Nephron progenitor cell (in vitro differentiated cells): ENCODE results near the gene CCDC82.
A peak's percentile ranks its signal among the peaks of the same experiment; 100 is the strongest.

Experiments used
- DNase-seq: peaks from one replicate; pipeline ENCODE4 v3.0.0; 2021
- H3K27ac Mint-ChIP-seq: 2 replicates; pipeline ENCODE4 v1.8.0; 2021; ENCODE audit warnings: mild to moderate bottlenecking, moderate library complexity, mixed read lengths
- H3K27me3 Mint-ChIP-seq: 2 replicates; pipeline ENCODE4 v1.8.0; 2021; ENCODE audit warnings: mild to moderate bottlenecking, low read depth, mixed read lengths; ENCODE audit not compliant: poor library complexity
- H3K36me3 Mint-ChIP-seq: 2 replicates; pipeline ENCODE4 v1.8.0; 2021; ENCODE audit warnings: low read depth, mixed read lengths
- H3K4me1 Mint-ChIP-seq: 2 replicates; pipeline ENCODE4 v1.8.0; 2021; ENCODE audit warnings: mixed read lengths
- H3K4me3 Mint-ChIP-seq: 2 replicates; pipeline ENCODE4 v1.8.0; 2021; ENCODE audit warnings: mild to moderate bottlenecking, moderate library complexity, mixed read lengths
- H3K9me3 Mint-ChIP-seq: 2 replicates; pipeline ENCODE4 v1.8.0; 2021; ENCODE audit warnings: mild to moderate bottlenecking, moderate library complexity, mixed read lengths
- TF ChIP-seq, protein P1 (sequence below): fragments of 200-600 bp; sonication (generic); IDR thresholded peaks from 2 replicates; pipeline ENCODE4 v1.5.0; 2021; ENCODE audit warnings: antibody characterized with exemption

CCDC82 gene

DNA sequence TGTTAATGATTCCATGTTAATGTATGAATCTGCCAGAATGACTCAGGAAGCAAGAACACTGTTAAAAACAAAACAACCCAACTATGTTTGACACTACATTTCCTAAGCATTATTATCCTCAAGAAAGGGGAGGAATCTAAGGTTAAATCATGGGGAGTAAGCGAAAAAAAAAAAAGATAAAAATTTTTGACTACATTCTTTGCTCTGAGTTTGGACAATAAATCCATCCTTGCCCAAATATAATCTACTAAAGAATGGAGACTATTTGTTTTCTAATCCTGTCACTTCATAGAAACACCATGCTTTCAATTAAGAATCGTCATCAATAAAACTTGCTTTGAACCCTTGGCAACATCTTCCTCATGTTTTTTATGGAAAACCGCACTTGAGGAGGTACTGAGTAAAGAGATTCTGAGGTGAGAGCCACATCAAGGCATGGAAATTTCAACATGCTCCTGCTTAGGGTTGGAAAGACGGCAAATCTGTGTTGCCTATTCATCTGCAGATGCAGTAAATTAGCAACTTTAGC, 56.5 kb downstream of the CCDC82 start:
- TF ChIP-seq, protein P1, sequence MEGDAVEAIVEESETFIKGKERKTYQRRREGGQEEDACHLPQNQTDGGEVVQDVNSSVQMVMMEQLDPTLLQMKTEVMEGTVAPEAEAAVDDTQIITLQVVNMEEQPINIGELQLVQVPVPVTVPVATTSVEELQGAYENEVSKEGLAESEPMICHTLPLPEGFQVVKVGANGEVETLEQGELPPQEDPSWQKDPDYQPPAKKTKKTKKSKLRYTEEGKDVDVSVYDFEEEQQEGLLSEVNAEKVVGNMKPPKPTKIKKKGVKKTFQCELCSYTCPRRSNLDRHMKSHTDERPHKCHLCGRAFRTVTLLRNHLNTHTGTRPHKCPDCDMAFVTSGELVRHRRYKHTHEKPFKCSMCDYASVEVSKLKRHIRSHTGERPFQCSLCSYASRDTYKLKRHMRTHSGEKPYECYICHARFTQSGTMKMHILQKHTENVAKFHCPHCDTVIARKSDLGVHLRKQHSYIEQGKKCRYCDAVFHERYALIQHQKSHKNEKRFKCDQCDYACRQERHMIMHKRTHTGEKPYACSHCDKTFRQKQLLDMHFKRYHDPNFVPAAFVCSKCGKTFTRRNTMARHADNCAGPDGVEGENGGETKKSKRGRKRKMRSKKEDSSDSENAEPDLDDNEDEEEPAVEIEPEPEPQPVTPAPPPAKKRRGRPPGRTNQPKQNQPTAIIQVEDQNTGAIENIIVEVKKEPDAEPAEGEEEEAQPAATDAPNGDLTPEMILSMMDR: no peak
- Mint-ChIP-seq H3K4me1 (peaks cover 94% of the 10 kb centered on the region), H3K36me3 (peaks cover 21% of the 10 kb centered on the region), H3K4me3 (no peak overlapping the region), H3K27me3 (no peaks in the 10 kb centered on the region), H3K27ac (peak overlapping the region; percentile 97), H3K9me3 (no peaks in the 10 kb centered on the region)
- no peak for DNase-seq

DNA sequence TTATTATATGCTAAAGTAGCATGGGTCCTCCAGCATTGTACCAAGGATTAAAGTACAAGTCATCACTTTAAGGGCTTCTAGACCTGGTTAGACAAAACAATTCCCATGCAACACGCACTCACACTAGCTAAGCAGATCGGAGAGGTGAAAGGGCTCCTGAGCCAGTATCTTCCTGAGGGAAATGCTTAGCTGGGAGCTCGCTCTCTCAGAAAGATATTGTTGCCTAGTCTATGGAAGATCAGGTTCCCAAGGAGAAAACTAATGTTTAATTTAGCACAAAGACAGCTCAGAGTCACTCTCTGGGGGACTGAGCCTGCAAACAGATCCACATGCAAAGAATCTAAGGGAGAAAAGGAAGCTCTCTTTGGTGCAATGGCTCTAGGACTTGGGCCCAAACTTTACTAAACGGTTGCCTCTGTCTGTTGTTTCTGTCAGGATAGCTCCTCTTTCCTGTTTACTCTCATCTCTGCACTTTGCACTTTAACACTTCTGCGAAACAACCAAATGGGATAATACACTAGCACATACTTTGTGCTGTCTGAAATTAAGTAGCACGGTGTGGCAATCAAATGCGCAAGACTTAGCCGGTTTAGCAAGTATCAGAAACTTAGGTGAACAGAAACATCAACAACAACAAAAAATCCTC, 57.5 kb downstream of the CCDC82 start:
- no peaks in the 10 kb centered on the region for H3K27me3 Mint-ChIP-seq
- H3K9me3 Mint-ChIP-seq: no peaks in the 10 kb centered on the region
- TF ChIP-seq, protein P1: no peak
- H3K4me3 Mint-ChIP-seq: peak overlapping the region; percentile 56
- no peak for DNase-seq
- H3K4me1 Mint-ChIP-seq: peaks cover 93% of the 10 kb centered on the region
- peak overlapping the region; percentile 97 for H3K27ac Mint-ChIP-seq
- peaks cover 21% of the 10 kb centered on the region for H3K36me3 Mint-ChIP-seq

DNA sequence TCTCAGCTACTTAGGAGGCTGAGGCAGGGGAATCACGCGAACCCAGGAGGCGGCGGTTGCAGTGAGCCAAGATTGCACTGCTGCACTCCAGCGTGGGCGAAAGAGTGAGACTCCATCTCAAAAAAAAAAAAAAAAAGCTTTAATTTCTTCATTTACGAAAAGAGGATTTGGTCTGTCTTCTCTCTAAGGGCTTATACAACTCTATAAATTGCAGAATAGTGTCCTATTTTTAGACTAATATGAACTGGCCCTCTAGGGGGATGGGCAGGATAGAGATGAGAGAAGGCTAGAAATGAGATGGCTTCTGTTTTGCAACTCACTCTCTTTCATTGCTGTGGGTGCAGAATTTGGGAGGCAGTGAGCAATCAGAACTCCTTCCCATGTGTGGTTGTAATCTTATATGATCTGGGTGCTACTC, 58.0 kb downstream of the CCDC82 start:
- no peaks in the 10 kb centered on the region for H3K27me3 Mint-ChIP-seq
- DNase-seq: no peak
- H3K36me3 Mint-ChIP-seq: peaks cover 21% of the 10 kb centered on the region
- no peaks in the 10 kb centered on the region for H3K9me3 Mint-ChIP-seq
- TF ChIP-seq, protein P1: no peak
- peak overlapping the region; percentile 56 for H3K4me3 Mint-ChIP-seq
- peaks cover 93% of the 10 kb centered on the region for H3K4me1 Mint-ChIP-seq
- peak overlapping the region; percentile 97 for H3K27ac Mint-ChIP-seq

DNA sequence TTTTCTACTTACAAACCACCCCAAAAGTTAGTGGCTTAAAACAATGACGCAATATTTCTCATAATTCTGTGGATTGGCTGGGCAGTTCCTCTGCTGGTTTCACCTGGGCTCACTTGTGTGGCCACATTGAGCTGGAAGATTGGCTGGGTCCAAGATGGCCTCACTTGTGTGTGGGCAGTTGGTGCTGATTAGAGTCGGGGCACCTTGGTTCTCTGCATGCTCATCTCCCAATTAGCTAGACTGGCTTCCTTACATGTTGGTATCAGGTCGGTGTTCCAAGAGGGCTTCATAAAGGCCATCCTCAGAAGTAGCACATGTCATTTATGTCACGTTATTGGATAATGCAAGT, 59.2 kb downstream of the CCDC82 start:
- DNase-seq: no peak
- H3K27ac Mint-ChIP-seq: peak overlapping the region; percentile 68
- H3K9me3 Mint-ChIP-seq: no peaks in the 10 kb centered on the region
- peak overlapping the region; percentile 4 for H3K4me3 Mint-ChIP-seq
- TF ChIP-seq, protein P1: no peak
- peaks cover 93% of the 10 kb centered on the region for H3K4me1 Mint-ChIP-seq
- no peaks in the 10 kb centered on the region for H3K27me3 Mint-ChIP-seq
- peaks cover 28% of the 10 kb centered on the region for H3K36me3 Mint-ChIP-seq

DNA sequence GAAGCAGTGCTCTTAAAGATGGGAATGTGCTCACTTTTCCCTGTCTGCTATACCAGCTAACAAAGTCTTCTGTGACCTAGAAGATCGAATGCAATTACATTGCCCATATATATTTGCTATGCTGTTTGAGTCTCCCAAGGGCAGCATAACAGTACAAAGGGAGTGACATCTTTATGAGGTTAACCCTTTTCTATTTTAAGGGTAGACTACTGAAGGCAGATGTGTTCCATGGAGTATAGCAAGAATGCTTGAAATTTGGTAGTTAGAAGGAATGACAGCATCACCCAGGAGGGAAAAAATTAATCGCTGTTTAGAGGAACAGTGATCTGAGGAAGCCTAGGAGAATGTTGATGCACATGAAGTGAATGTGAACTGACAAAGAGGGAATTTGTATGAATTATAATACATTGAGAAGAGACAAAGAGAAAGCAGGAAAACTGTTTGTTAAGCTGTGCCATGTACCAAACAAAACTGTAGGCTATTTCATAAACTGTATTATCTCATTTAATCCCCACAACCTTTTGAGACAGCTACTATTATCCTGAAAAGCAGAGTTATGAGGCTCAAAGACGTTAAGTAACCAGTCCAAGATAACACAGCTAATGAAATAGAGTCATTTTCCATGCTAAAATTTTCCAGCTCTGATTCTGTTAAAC, 59.7 kb downstream of the CCDC82 start:
- DNase-seq: no peak
- Mint-ChIP-seq H3K36me3 (peaks cover 30% of the 10 kb centered on the region), H3K4me3 (no peak overlapping the region), H3K9me3 (no peaks in the 10 kb centered on the region), H3K27me3 (no peaks in the 10 kb centered on the region), H3K4me1 (peaks cover 93% of the 10 kb centered on the region), H3K27ac (peak overlapping the region; percentile 68)
- TF ChIP-seq, protein P1: no peak
